Panc1 (cell line): ENCODE measurements around the gene SELENBP1. TPM values are rescaled to one million over a fixed set of nuclear protein-coding genes. Genes with fewer than 3 reads are reported as not detected.

Experiments
- ATAC-seq: fragments of 200-7000 bp; cut with Tn5 transposase; 2 replicates; pipeline ENCODE4 v1.9.1; 2020; ENCODE audit warnings: mild to moderate bottlenecking, moderate library complexity
- BruUV-seq: library from RNA; stranded (reverse); fragments of 400-500 nt; replicated peaks from 2 replicates; lab custom pipeline; 2021; lab: Mats Ljungman, UMichigan
- CTCF ChIA-PET: fragments of 300-600 bp; sonication (Branson Sonifier 250); formaldehyde crosslinking; loops from one replicate; lab custom pipeline; 2022; ENCODE audit warnings: antibody characterized with exemption; lab: Charles Lee
- POLR2A ChIA-PET: fragments of 300-600 bp; sonication (Branson Sonifier 250); formaldehyde crosslinking; loops from one replicate; lab custom pipeline; 2022; ENCODE audit warnings: antibody characterized with exemption; lab: Charles Lee
- DNase-seq: peaks from one replicate; pipeline ENCODE4 v3.0.0-alpha.2; 2010; ENCODE audit warnings: low read depth, low spot score
- H3K27ac ChIP-seq: 2 replicates; pipeline ENCODE4 v1.5.1; 2011; ENCODE audit warnings: mild to moderate bottlenecking, low read length, inconsistent platforms
- H3K27me3 ChIP-seq: fragments of 200-500 bp; sonication (Bioruptor generic); 2 replicates; pipeline ENCODE4 v1.6.0; 2014; ENCODE audit warnings: low read length, inconsistent platforms; ENCODE audit not compliant: control insufficient read depth, insufficient read depth
- H3K36me3 ChIP-seq: fragments of 200-500 bp; sonication (Bioruptor generic); 2 replicates; pipeline ENCODE4 v1.5.1; 2014; ENCODE audit warnings: inconsistent platforms, mild to moderate bottlenecking, low read length, moderate library complexity; ENCODE audit not compliant: control insufficient read depth, insufficient read depth
- H3K4me1 ChIP-seq: 2 replicates; pipeline ENCODE4 v1.5.1; 2011; ENCODE audit warnings: inconsistent platforms, mild to moderate bottlenecking, low read length, moderate library complexity; ENCODE audit not compliant: control insufficient read depth, insufficient read depth
- H3K4me3 ChIP-seq, 2 experiments: 2 replicates each; pipeline ENCODE4 v1.5.1; 2011 to 2012; ENCODE audit warnings: low read depth in 2 of 2, low read length in 2 of 2, mild to moderate bottlenecking in 2 of 2, inconsistent platforms in 1 of 2, moderate library complexity in 1 of 2
- H3K9me3 ChIP-seq: fragments of 200-500 bp; sonication (Bioruptor generic); 2 replicates; pipeline ENCODE4 v1.5.1; 2014; ENCODE audit warnings: low read depth, mild to moderate bottlenecking, inconsistent platforms, low read length, moderate library complexity; ENCODE audit not compliant: control insufficient read depth, insufficient read depth
- POLR2AphosphoS5 ChIP-seq: IDR thresholded peaks from 2 replicates; pipeline ENCODE4 v1.6.1; 2012; ENCODE audit warnings: mild to moderate bottlenecking, low read depth, low read length, moderate library complexity
- SIN3A ChIP-seq: IDR thresholded peaks from 2 replicates; pipeline ENCODE4 v1.6.1; 2012; ENCODE audit warnings: low read depth, mild to moderate bottlenecking, low read length, moderate library complexity, borderline replicate concordance; ENCODE audit not compliant: insufficient read depth
- TCF7L2 ChIP-seq: IDR thresholded peaks from 2 replicates; pipeline ENCODE4 v1.6.1; 2011; ENCODE audit warnings: mild to moderate bottlenecking, low read depth, low read length, inconsistent platforms
- in situ Hi-C: cut with HindIII; loops from 2 replicates; pipeline ENCODE4 v1.10.0; 2016; ENCODE audit warnings: low sequenced_read_pairs, low pct_unique_long_range_greater_than_20kb
- intact Hi-C: fragments of 100-400 bp; cut with micrococcal nuclease; formaldehyde crosslinking; loops from one replicate; pipeline ENCODE4 v1.10.0; 2022; ENCODE audit not compliant: unreplicated experiment
- total RNA-seq: library from RNA; stranded (reverse); gene quantifications from one replicate; pipeline ENCODE4 v1.2.1, GENCODE V29; 2021; ENCODE audit not compliant: unreplicated experiment
- TF ChIP-seq, protein P1 (sequence below): fragments of 450-650 bp; IDR thresholded peaks from 2 replicates; pipeline ENCODE4 v1.5.1; 2017; ENCODE audit warnings: mild to moderate bottlenecking
- TF ChIP-seq, protein P2 (sequence below), 2 experiments: IDR thresholded peaks; 2 replicates each; pipeline ENCODE4 v1.6.1; 2011 to 2012; ENCODE audit warnings: low read depth in 2 of 2, control low read depth in 1 of 2, low read length in 1 of 2, mild to moderate bottlenecking in 1 of 2, moderate library complexity in 1 of 2; ENCODE audit not compliant: insufficient read depth in 1 of 2

Gene SELENBP1
- total RNA-seq, 1 experiment from 2014 or later: 5.9 TPM

DNA sequence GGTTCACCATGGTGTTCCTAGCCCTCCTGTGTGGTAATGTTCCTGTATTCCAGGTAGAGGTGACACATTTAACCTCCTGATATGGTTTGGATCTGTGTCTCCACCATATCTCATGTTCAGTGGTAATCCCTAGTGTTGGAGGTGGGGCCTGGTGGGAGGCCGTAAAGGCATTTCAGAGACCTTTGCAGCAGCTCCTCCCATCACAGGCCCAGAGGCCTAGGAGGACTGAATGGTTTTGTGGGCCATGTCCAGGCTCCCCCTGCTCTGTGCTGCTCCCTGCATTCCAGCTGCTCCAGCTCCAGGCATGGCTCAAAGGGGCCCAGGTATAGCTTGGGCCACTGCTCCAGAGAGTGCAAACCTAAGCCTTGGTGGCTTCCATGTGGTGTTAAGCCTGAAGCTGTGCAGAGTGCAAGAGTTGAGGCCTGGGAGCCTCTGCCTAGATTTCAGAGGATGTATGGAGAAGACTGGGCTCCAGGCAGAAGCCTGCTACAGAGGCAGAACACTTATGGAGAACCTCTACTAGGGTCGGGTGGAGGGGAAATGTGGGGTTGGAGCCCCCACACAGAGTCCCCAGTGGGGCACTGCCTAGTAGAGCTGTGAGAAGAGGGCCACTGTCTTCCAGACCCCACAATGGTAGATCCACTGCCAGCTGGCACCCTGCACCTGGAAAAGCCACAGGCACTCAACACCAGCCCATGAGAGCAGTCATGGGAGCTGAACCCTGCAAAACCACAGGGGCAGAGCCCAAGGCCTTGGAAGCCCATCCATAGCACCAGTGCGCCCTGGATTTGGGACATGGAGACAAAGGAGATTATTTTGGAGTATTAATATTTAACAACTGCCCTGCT is 10.0 kb downstream of the SELENBP1 start:
- ATAC-seq: no peak
- Histone ChIP-seq H3K9me3 (peaks cover 5% of the 10 kb centered on the region; the same call in 1 of the 2 replicates), H3K4me3 (no peak overlapping the region), H3K27me3 (no peaks in the 10 kb centered on the region), H3K36me3 (no peaks in the 10 kb centered on the region), H3K27ac (no peak overlapping the region), H3K4me1 (no peaks in the 10 kb centered on the region)
- TF ChIP-seq, protein P1, sequence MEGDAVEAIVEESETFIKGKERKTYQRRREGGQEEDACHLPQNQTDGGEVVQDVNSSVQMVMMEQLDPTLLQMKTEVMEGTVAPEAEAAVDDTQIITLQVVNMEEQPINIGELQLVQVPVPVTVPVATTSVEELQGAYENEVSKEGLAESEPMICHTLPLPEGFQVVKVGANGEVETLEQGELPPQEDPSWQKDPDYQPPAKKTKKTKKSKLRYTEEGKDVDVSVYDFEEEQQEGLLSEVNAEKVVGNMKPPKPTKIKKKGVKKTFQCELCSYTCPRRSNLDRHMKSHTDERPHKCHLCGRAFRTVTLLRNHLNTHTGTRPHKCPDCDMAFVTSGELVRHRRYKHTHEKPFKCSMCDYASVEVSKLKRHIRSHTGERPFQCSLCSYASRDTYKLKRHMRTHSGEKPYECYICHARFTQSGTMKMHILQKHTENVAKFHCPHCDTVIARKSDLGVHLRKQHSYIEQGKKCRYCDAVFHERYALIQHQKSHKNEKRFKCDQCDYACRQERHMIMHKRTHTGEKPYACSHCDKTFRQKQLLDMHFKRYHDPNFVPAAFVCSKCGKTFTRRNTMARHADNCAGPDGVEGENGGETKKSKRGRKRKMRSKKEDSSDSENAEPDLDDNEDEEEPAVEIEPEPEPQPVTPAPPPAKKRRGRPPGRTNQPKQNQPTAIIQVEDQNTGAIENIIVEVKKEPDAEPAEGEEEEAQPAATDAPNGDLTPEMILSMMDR: no peak
- no peak for TF ChIP-seq POLR2AphosphoS5
- TF ChIP-seq, protein P2, sequence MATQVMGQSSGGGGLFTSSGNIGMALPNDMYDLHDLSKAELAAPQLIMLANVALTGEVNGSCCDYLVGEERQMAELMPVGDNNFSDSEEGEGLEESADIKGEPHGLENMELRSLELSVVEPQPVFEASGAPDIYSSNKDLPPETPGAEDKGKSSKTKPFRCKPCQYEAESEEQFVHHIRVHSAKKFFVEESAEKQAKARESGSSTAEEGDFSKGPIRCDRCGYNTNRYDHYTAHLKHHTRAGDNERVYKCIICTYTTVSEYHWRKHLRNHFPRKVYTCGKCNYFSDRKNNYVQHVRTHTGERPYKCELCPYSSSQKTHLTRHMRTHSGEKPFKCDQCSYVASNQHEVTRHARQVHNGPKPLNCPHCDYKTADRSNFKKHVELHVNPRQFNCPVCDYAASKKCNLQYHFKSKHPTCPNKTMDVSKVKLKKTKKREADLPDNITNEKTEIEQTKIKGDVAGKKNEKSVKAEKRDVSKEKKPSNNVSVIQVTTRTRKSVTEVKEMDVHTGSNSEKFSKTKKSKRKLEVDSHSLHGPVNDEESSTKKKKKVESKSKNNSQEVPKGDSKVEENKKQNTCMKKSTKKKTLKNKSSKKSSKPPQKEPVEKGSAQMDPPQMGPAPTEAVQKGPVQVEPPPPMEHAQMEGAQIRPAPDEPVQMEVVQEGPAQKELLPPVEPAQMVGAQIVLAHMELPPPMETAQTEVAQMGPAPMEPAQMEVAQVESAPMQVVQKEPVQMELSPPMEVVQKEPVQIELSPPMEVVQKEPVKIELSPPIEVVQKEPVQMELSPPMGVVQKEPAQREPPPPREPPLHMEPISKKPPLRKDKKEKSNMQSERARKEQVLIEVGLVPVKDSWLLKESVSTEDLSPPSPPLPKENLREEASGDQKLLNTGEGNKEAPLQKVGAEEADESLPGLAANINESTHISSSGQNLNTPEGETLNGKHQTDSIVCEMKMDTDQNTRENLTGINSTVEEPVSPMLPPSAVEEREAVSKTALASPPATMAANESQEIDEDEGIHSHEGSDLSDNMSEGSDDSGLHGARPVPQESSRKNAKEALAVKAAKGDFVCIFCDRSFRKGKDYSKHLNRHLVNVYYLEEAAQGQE (IDR thresholded peaks at IDR 0.05; ENCODE audit: insufficient read depth in 1 of 2, low read depth in 2 of 2, low read length in 1 of 2): no peak
- POLR2A ChIA-PET: no interaction called here
- in situ Hi-C loops: no loop called here
- intact Hi-C loops: no loop called here
- no peak for DNase-seq
- CTCF ChIA-PET: interaction anchor here (1.2 kb wide), 1 partner anchor 19 kb away, joined by 3 read pairs; no protein-coding TSS in a partner anchor
- no TSS peak for BruUV-seq

DNA sequence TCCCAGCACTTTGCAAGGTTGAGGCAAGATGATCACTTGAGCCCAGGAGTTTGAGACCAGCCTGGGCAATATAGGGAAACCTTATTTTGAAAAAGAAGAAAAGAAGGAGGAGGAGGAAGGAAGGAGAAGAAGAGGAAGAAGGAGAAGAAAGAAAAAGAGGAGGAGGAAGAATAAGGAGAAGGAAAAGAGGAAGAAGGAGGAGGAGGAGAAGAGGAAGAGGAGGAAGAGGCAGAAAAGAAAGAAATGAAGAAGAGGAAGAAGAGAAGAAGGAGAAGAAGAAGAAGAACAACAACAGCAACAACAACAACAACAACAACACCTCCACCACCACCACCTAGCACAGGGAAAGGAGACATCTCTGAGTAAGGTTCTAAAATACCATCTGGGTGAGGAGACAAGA is 10.6 kb downstream of the SELENBP1 start:
- H3K27ac ChIP-seq: no peak overlapping the region

More for the DNA sequence above, 10.6 kb downstream of the SELENBP1 start:
- H3K9me3 ChIP-seq: peaks cover 5% of the 10 kb centered on the region; the same call in 1 of the 2 replicates
- ChIA-PET CTCF (interaction anchor here (1.2 kb wide), 1 partner anchor 18 kb away, joined by 3 read pairs; no protein-coding TSS in a partner anchor), POLR2A (no interaction called here)
- no peak for ATAC-seq
- no peak for TF ChIP-seq SIN3A
- TF ChIP-seq, protein P1: no peak
- TF ChIP-seq TCF7L2: no peak
- TF ChIP-seq, protein P2 (IDR thresholded peaks at IDR 0.05; ENCODE audit: insufficient read depth in 1 of 2, low read depth in 2 of 2, low read length in 1 of 2): no peak
- TF ChIP-seq POLR2AphosphoS5: no peak
- H3K4me1 ChIP-seq: no peaks in the 10 kb centered on the region
- no peaks in the 10 kb centered on the region for H3K27me3 ChIP-seq
- H3K36me3 ChIP-seq: no peaks in the 10 kb centered on the region
- BruUV-seq: no TSS peak
- in situ Hi-C loops (no loop called here), intact Hi-C loops (no loop called here)
- no peak for DNase-seq
- H3K4me3 ChIP-seq: no peak overlapping the region
